ENCODE data around the gene PCDHB5. TPM values are rescaled to one million over a fixed set of nuclear protein-coding genes. Genes with fewer than 3 reads are reported as not detected.
"Not testable (repeated sequence)": the region's sequence is repeated elsewhere in the genome, so short reads cannot be mapped to it uniquely, and the experiment has no call there.

PCDHB5 gene
- polyA plus RNA-seq, 1 of the 3 experiments (the other 2 are of a cell fraction), result 0.10 TPM

GRCh38 chr5:141102471-141102870, 32.5 kb upstream of the PCDHB5 start:
- H3K4me2 ChIP-seq; H3K79me2 ChIP-seq (ENCODE audit: insufficient read depth); DNase-seq; H3F3A ChIP-seq (replicated peaks; ENCODE audit: insufficient read depth); H3K4me3 ChIP-seq (ENCODE audit: low read depth in 2 of 2, low read length in 1 of 2); H3K9me2 ChIP-seq; H3K27me3 ChIP-seq (ENCODE audit: insufficient read depth); H2AFZ ChIP-seq (ENCODE audit: low read depth); H4K20me1 ChIP-seq (ENCODE audit: insufficient read depth); H3K4me1 ChIP-seq (ENCODE audit: control insufficient read depth in 1 of 2, insufficient read depth in 2 of 2, low read depth in 1 of 2, low read length in 1 of 2); POLR2A ChIA-PET; H3K9me3 ChIP-seq; H3K9ac ChIP-seq; H3K36me3 ChIP-seq (replicated peaks in 1 of 2; ENCODE audit: control insufficient read depth in 1 of 2, insufficient read depth in 2 of 2, low read length in 1 of 2); H3K27ac ChIP-seq (ENCODE audit: low read depth in 2 of 2, low read length in 1 of 2): not testable (repeated sequence)
- WGBS (ENCODE audit: low lambda C conversion rate), result 67% methylated on average over 6 of the region's 38 CpGs
- CTCF ChIA-PET, result interaction anchor here (1.4 kb wide), 1 partner anchor 18 kb away, joined by 3 read pairs; no protein-coding TSS in a partner anchor

- Histone ChIP-seq H4K20me1 (ENCODE audit: insufficient read depth) (no peaks in the 10 kb centered on the region), H3K4me2 (no peak overlapping the region), H3K4me1 (ENCODE audit: control insufficient read depth in 1 of 2, insufficient read depth in 2 of 2, low read depth in 1 of 2, low read length in 1 of 2) (no peaks in the 10 kb centered on the region), H3K9me2 (no peaks in the 10 kb centered on the region), H3K36me3 (replicated peaks in 1 of 2; ENCODE audit: control insufficient read depth in 1 of 2, insufficient read depth in 2 of 2, low read length in 1 of 2) (no peaks in the 10 kb centered on the region), H3K4me3 (ENCODE audit: low read depth in 2 of 2, low read length in 1 of 2) (no peak overlapping the region), H3K79me2 (ENCODE audit: insufficient read depth) (no peaks in the 10 kb centered on the region), H3F3A (replicated peaks; ENCODE audit: insufficient read depth) (no peaks in the 10 kb centered on the region), H3K9ac (no peak overlapping the region), H3K27ac (ENCODE audit: low read depth in 2 of 2, low read length in 1 of 2) (no peak overlapping the region), H3K27me3 (ENCODE audit: insufficient read depth) (no peaks in the 10 kb centered on the region), H2AFZ (ENCODE audit: low read depth) (no peak overlapping the region), H3K9me3 (no peaks in the 10 kb centered on the region)
- DNase-seq, result no peak
- ChIA-PET CTCF (interaction anchor here (1.0 to 1.4 kb wide), 2 partner anchors 17 to 264 kb away, joined by 3 to 4 read pairs; partner anchors contain the start of genes PCDHA8 and PCDHB4), POLR2A (no interaction called here)
- 43% methylated on average over 2 of the region's 2 CpGs for WGBS (ENCODE audit: low lambda C conversion rate)
- no peak for TF ChIP-seq USF1 (IDR thresholded peaks at IDR 0.05; ENCODE audit: borderline replicate concordance, low read depth)
- TF ChIP-seq POLR2AphosphoS5 (IDR thresholded peaks at IDR 0.05; ENCODE audit: low read depth, low read length), result no peak
- no peak for TF ChIP-seq NFIC (IDR thresholded peaks at IDR 0.05; ENCODE audit: borderline replicate concordance)
- TF ChIP-seq ZBTB33 (IDR thresholded peaks at IDR 0.05; ENCODE audit: borderline replicate concordance, low read depth), result no peak
- TF ChIP-seq GATA2 (CRISPR knock-in tag; IDR thresholded peaks at IDR 0.05), result no peak
- TF ChIP-seq SMC3 (IDR thresholded peaks at IDR 0.05; ENCODE audit: low read depth, low read length), result no peak
- TF ChIP-seq REST (IDR thresholded peaks at IDR 0.05; ENCODE audit: low read depth, low read length), result no peak
- no peak for TF ChIP-seq CHD2 (IDR thresholded peaks at IDR 0.05; ENCODE audit: low read length, partially characterized antibody)
- no peak for TF ChIP-seq EP300 (IDR thresholded peaks at IDR 0.05; ENCODE audit: borderline replicate concordance in 1 of 2, low read depth in 1 of 2, low read length in 1 of 2)
- no peak for TF ChIP-seq NRF1 (IDR thresholded peaks at IDR 0.05; ENCODE audit: low read depth, low read length)
- TF ChIP-seq RCOR1 (IDR thresholded peaks at IDR 0.05; ENCODE audit: low read length), result no peak
- no peak for TF ChIP-seq JUND (IDR thresholded peaks at IDR 0.05)
Measured at GRCh38 chr5:141105350-141105749, 29.7 kb upstream of the PCDHB5 start.

Data from SK-N-SH (cell line).